ENCODE data around the gene ENPP6. TPM values are rescaled to one million over a fixed set of nuclear protein-coding genes. Genes with fewer than 3 reads are reported as not detected.

Gene ENPP6
- polyA plus RNA-seq, 2 of the 4 experiments (the other 2 are of a cell fraction) = not detected

DNA sequence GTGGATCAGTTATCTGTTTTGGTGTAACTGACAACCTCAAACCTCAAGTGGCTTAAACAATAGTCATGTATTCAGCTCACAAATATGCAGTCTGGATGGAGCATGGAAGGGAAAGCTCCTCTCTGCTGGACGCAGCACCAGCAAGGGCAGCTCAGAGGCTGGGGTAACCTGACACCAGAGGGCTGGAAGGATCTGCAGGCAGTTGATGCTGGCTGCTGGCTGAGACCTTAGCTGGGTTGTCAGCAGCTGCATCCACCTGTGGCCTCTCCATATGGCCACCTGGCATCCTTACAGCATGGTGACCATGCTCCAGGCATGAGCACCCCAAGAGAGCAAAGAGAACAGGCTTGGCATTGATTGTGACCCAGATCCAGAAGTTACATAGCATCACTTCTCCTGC is 46.7 kb downstream of the ENPP6 start:
- no peak overlapping the region for H3K4me2 ChIP-seq
- 56% methylated on average over 1 of the region's 1 CpG for WGBS (ENCODE audit: missing lambda C conversion rate)
- ATAC-seq (no peak), DNase-seq (ENCODE audit: low read depth in 1 of 2, low spot score in 1 of 2) (no peak), FAIRE-seq (no peak)
- no peaks in the 10 kb centered on the region for H3K9me3 ChIP-seq
- H3K27ac ChIP-seq = no peak overlapping the region
- TF ChIP-seq NPAS2 (CRISPR knock-in tag; IDR thresholded peaks at IDR 0.05; ENCODE audit: borderline replicate concordance) (no peak), MYC (IDR thresholded peaks at IDR 0.05; ENCODE audit: borderline replicate concordance, low read length) (no peak), ZNF302 (CRISPR knock-in tag; IDR thresholded peaks at IDR 0.05) (no peak), CBX2 (IDR thresholded peaks at IDR 0.05; ENCODE audit: borderline replicate concordance, low read depth) (no peak), BCL3 (IDR thresholded peaks at IDR 0.05) (no peak), HOXA7 (CRISPR knock-in tag; IDR thresholded peaks at IDR 0.05) (no peak), FOXS1 (CRISPR knock-in tag; IDR thresholded peaks at IDR 0.05) (no peak), JUN (IDR thresholded peaks at IDR 0.05) (no peak), TFCP2L1 (CRISPR knock-in tag; IDR thresholded peaks at IDR 0.05) (no peak), HOXB13 (CRISPR knock-in tag; IDR thresholded peaks at IDR 0.05; ENCODE audit: low read depth) (no peak), SMC3 (IDR thresholded peaks at IDR 0.05) (no peak)
- ChIA-PET POLR2A (no interaction called here), CTCF (interaction anchor here (1.1 kb wide), 1 partner anchor 331 kb away, joined by 7 read pairs; no protein-coding TSS in a partner anchor)
- no peak overlapping the region for H3K4me3 ChIP-seq
- H3K4me1 ChIP-seq = no peaks in the 10 kb centered on the region

DNA sequence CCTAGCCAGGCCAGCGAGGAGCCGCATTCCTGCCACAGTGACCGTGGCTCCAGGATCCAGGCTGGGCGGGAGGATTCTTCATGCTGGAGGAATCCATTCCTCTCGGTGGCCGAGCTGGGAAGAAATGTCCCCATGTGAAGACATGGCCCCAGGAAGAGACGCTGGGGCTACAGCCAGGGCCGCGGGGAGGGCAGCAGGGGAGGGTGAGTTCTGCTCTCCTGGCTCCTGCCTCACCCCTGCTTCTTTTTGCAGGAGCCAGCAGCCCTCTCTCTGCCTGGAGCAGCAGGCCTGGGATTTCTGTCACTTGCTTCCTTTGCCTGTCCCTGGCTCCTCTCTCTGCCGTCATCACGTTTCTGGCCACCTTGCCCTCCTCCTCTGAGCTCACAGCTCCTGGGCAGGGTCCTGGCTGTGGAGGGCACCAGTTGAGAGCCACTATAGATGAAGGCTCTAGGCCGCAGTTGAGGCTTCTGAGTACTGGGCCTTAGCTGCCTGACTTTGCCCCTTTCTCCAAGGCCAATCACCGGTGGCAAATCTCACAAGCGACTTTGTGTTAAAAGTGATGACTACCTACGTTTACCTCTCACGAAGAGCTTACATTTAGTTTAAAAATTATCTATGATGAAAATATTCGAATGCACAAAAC is 48.3 kb downstream of the ENPP6 start:
- 80% methylated on average over 13 of the region's 17 CpGs for WGBS (ENCODE audit: missing lambda C conversion rate)
- no peak overlapping the region for H3K27ac ChIP-seq
- no peaks in the 10 kb centered on the region for H3K4me1 ChIP-seq
- ChIA-PET POLR2A (no interaction called here), CTCF (interaction anchor here (0.6 to 4.2 kb wide), 19 partner anchors 9 to 441 kb away, joined by 3 to 47 read pairs (median 4); no protein-coding TSS in a partner anchor)
- H3K4me2 ChIP-seq = no peak overlapping the region
- H3K9me3 ChIP-seq = no peaks in the 10 kb centered on the region
- TF ChIP-seq ZC3H11A (IDR thresholded peaks at IDR 0.05) (no peak), NR3C1 (IDR thresholded peaks at IDR 0.05) (no peak), PBX3 (IDR thresholded peaks at IDR 0.05) (no peak)
- DNase-seq (ENCODE audit: low read depth in 1 of 2, low spot score in 1 of 2) (no peak), ATAC-seq (no peak), FAIRE-seq (no peak)
- H3K4me3 ChIP-seq = no peak overlapping the region

DNA sequence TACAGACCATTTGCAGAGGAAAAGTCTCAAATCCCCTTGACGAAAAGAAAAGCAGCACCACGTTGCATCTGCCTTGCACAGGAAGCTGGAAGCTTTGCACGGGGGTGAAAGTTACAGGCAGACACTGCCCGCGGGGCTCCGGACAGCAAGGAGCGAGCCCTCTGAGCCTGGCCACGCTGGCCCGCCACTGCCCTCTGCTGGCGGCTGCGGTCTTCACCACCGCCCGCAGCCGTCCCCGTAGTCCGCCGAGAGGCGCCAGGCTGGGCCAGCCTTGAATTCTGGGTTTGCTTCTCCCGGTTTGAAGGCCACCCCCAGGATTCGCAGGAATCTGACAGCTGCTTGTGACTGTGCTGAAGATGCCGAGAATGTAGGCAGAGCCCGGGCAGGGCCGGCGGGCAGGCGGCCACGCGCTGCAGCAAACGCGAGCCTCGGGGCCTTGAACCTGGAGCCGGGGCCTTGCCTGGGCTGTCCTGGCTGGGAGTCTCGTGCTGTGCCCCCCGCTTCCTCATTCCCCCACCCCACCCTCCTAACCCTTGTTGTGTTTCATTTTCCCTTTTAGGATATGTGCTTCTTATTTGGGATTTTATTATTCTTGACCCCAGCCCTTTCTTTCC is 49.2 kb downstream of the ENPP6 start:
- H3K9me3 ChIP-seq = no peaks in the 10 kb centered on the region
- WGBS (ENCODE audit: missing lambda C conversion rate) = 23% methylated on average over 31 of the region's 33 CpGs
- FAIRE-seq (no peak), DNase-seq (ENCODE audit: low read depth in 1 of 2, low spot score in 1 of 2) (peak; percentile 46 to 56), ATAC-seq (peak; percentile 97 to 99)
- ChIA-PET POLR2A (no interaction called here), CTCF (interaction anchor here (0.5 to 4.2 kb wide), 29 partner anchors 10 to 440 kb away, joined by 3 to 47 read pairs (median 4); no protein-coding TSS in a partner anchor)
- no peak overlapping the region for H3K4me3 ChIP-seq
- H3K4me2 ChIP-seq = peak overlapping the region; percentile 59
- TF ChIP-seq SMC3 (IDR thresholded peaks at IDR 0.05) = peak; percentile 88
- TF ChIP-seq RAD21 (conservative IDR thresholded peaks at IDR 0.05 in 1 of 2, IDR thresholded peaks at IDR 0.05 in 1 of 2) = peak; percentile 77 to 84
- no peak for TF ChIP-seq RCOR1 (IDR thresholded peaks at IDR 0.05; ENCODE audit: low read depth, low read length)
- peak; percentile 82 for TF ChIP-seq CTCF (IDR thresholded peaks at IDR 0.05)
- H3K4me1 ChIP-seq = no peaks in the 10 kb centered on the region
- peak overlapping the region in 1 of 2 experiments; percentile 62; a peak in 3 of 6 replicates for H3K27ac ChIP-seq
